GM18873 (cell line): ENCODE results near the gene APBA2.
"Not testable (repeated sequence)": the region's sequence is repeated elsewhere in the genome, so short reads cannot be mapped to it uniquely, and the experiment has no call there.

ENCODE experiments used
- ATAC-seq: cut with Tn5 transposase; IDR thresholded peaks from one replicate; pipeline ENCODE4 v1.9.1; 2021; ENCODE audit warnings: mild to moderate bottlenecking, moderate library complexity, moderate number of reproducible peaks; ENCODE audit not compliant: unreplicated experiment, low FRiP score

Gene APBA2

DNA sequence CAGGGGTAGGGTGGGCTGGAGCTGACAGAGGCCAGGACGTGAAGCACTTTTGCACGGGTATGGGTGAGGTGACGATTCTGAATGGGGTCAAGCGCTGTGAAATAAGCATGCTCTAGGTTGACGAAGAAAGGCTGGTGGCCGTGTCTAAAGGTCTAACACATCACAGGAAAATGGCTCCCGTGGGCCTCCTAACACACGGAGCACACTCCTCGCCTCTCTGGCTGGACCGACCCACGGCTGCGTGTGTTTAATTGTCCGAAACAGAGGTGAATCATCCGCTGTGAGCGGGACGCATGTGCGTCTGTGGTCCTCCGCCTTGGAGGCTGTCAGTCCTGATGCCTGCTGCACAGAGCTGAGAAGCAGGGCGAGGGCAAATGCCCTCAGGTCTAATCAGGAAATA, 253.3 kb downstream of the APBA2 start:
- no peak for ATAC-seq

DNA sequence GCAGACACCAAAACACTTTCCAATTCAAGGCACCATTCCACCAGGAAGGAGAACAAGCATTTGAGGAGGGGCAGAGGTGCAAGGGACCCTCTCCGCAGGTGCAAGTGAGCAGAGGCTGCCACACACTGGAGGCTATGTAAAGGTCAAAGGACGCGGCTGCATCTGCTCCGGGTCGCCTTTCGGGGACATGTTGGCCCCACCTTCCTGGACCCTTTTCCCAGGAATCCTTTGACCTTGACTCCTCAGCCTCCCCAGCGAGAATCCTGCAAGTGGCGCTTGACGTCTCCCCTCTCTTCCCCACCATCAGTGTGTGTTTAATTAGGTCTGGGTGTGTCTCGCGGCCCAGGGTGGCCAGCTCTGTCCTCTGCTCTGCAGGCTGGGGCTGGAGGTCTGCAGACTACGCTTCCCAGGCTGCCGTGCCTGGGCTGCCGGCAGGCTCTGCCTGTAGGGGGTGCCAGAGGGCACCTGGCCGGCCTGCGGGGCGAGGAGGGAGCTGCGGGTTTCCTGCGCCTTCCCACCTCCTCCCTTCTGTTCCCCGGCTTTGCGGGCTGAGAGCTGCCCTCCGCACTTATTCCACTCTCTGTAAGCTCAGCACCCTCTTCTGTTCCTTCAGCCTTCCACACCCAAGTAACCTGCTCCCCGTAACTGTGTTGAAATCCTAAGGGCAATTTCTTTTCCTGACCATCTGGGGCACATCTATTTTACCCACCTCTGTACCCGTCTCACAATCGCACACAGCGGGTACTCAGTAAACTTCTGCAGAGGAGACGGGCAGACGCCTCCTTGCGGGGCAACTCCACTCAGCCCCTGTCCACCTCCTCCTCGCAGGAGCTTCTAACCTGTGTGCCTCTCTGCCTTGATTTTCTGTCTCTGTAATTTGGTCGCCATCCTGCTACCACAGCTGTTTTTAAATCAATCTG, 254.0 kb downstream of the APBA2 start:
- ATAC-seq = no peak

DNA sequence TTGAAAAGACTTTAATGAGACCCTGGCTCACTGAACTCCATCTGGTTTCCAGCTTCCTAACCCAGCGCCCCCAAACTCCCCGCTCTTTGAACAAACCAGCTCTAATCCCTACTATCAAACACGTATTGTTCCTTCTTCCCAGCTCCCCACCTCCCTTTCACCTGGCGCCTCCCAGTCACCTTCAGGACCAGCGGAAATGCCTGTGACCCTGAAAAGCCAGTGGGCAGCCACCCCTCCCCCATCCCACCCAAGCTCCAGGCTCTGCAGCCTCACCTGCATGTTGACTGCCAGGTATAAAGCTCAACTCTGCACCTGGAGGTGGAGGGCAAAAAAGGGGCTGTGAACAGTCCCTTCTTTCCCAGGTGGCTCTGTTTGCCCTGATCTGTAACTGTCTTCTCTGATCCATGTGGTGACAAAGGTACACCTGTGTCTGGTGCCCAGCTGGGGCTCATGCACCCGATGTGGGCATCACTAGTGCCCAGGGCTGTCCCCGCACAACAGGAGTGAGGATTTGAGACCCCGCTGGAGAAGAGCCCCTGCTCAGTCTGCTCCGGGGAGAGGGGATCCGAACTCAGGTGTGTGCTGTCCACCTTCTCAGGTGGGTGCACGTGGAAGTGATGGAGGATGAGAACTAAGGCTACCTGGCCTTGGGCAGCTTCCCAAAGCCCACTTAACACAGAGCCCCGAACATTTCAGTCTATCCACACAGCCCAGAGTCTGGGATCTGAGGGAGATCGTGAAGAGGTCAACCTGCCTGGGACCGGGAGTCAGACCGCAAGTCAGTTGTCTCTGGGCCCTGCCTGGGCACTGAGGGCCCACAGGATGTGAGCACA, 254.9 kb downstream of the APBA2 start:
- no peak for ATAC-seq

DNA sequence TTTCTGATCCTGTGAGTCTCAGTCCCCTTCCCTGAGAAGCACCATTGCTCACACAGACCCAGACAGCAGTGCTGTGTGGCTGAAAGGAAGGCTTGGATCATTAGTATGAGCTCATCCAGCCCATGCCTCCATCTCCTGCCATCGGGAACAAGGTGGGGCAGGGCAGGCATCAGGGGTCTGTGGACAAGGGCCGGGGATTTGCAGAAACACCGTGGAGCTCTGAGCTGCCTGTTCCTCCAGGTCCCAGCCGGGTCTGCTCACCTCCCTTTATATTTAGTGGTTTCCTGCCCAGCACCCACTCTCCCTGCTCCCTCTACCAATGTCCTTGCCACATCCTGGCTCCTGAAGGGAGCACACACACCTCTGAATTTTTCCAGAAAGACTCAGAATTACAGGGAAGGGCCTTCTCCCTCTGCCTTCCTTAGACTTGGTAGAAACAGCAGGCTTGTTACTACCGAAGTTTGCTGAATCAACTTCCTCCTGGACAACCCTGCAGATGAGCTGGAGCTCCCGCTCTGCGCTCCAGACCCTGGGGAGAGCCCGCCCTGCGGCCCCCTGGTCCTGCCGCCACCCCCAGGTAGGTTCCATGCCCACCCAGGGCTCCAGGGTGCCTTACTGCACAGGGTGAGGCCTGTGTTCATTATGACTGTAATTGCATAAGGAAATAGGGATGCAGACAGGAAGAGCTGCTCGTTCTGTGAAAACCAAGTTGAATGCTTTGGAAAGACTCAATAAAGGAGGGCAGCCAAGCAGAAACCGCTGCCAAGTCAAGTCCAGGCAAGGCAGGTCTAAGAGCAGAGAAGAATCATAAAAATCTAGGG, 255.7 kb downstream of the APBA2 start:
- ATAC-seq = no peak

DNA sequence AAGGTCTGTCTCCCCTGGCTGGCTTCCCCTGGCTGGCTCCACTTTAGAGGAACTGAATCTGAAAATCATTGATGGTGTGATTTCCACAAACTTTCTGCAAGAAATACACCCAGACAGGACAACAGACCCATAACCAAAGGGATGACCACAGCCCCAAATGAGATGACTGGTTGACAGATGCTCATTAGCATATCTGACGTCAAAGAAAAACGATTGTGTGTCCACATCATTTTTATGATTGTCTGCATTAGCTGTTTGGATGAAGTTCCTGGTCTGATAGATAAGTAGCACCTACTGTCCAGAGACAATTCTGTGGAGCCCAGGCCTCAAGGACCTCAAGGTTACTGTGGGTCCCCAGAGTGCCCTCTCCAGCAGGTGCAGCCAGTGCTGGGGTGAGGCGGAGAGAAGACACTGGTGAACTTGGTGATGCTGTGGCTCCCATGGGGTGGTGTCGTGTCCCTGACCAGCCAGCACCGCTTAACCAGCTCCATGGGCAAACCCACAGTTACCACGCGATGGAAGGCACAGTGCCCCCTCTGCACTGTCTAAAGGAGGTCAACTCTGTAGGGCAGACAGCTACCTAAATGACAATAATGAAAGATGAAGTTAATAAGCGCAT, 256.5 kb downstream of the APBA2 start:
- no peak for ATAC-seq

DNA sequence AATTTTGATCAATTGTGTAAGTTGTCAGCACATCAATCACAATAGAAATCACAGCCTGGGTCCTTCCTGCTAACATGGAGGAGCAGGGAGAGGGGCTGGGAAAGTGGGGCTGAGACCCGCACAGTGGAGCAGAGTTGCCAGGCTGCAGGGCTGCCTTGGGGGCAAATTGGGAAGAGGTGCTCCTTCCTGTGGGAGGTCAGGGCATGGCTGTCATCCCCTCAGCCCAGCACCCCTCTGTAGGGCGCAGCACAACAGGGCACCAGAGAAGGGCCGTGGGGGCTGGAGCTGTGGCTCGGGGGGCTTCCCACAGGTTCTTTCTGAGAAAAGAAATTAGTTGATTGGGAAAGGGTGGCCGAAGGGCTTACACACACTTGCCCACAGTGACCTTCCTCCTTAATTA, 257.5 kb downstream of the APBA2 start:
- ATAC-seq = no peak

DNA sequence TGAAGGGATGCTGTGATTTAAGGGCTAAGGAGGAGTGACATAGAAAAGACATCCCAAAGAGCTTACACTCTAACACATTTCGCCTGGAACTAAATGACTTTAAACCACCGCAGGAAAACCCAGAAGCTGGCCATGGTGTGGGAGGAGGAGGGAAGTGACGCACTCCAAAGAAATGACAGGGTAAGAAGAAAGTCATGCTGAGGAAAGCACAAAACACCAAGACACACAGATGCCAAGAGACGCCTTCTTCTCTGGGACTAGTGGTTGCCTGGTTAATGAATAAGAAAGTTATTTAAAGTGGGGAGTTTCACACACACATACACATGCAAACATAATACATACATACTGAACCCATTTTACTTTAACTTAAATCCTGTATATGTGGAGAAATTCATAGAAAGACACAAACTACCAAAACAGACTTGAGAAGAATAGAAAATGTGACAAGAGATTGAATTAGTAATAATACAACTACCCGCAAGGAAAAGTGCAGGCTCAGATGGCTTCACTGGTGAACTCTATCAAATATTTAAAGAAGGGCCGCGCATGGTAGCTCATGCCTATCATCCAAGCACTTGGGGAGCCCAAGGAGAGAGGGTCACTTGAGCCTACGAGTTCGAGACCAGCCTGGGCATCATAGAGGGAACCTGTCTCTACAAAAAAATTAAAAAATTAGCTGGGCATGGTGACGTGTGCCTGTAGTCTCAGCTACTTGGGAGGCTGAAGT, 258.3 kb downstream of the APBA2 start:
- ATAC-seq = peak; percentile 66

DNA sequence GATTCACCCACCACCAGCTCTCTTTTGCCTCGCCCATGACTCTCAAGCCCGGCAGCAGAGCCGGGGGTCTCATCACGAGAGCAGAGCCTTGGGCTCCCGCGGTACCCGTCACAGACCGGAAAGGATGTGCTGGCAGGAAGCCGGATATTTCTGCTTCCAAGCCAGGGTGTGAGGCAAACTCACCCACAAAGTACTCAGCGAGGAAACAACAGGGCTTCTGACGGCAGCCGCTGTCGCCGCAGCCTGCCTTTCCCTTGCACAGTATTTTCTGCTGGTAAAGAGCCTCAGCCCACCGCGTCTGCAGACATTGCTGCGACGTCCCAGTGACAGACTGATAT, 263.9 kb downstream of the APBA2 start:
- no peak for ATAC-seq

DNA sequence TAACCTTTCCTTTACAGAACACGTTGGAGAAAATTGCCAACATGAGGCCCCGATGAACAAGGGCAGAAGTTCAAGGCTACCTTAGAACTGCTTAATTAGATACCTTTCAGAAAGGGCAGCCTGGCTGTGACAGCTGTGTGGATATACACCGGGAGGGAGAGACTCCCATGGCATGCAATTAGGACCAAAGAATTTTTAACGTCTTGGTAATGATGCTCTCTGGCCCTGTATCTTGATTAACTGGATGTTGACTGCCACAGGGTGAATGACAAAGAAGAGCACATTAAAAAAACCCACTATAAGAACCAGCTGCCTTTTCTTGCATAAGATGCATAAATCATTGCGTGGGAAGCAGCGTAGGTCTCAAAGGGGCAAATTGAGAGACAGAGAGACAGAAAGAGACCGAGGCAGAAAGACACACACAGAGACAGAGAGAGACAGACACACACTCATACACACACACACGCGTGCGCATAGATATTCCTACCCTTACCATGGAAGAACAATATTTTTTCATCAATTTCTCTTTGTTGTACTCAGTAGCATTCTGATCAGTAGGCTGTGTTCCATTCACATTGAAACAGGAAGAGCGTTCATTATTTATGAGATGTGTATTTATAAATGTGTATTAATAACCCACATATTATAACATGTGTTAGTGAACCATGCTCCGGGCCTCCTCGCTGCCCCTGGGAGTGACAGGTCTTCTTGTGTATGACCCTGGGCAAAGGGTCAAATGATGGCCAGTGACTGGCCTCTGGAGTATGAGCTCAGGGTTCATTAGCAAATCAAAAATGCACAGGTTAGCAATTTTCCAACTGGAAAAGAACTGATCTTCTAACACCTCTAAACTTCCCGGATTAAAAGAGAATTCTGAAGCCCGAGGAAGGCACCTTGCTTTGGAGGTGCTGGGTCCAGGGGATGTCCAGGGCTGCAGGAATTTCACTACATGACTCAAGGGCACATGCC, 265.0 kb downstream of the APBA2 start:
- ATAC-seq = no peak

DNA sequence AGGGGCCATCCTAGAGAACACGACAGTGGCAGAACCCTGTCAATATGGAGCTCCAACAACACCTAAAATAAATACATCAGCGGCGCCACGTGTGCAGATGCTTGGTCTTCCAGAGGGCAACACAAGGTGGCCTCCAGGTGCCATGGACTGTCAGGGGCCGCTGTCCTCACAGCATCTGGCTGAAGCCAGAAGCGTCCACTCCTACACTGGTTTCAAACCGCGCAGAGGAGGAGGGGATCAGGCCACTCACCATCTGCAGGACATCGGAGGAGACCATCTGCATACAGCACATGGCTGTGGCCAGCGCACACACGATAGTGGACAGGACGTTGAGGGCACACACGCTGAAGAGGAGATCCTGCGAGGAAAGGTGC, 265.7 kb downstream of the APBA2 start:
- no peak for ATAC-seq

DNA sequence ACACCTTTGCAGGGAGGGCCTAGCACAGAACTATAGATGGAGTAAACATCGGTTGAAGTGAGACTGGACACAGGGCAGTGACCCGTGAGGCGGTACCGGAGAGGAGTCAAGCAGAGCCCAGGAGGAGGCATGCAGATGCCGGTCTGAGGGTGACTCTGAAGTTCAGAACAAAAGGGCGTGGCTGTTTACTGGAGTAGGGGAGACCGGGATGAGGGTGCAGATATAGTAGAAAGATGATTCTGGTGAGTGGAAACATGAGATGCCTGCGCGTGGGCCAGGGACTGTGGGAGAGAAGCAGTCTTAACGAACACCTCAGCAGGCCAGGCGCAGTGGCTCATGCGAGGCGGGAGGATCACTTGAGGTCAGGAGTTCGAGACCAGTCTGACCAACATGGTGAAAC, 270.7 kb downstream of the APBA2 start:
- no peak for ATAC-seq

DNA sequence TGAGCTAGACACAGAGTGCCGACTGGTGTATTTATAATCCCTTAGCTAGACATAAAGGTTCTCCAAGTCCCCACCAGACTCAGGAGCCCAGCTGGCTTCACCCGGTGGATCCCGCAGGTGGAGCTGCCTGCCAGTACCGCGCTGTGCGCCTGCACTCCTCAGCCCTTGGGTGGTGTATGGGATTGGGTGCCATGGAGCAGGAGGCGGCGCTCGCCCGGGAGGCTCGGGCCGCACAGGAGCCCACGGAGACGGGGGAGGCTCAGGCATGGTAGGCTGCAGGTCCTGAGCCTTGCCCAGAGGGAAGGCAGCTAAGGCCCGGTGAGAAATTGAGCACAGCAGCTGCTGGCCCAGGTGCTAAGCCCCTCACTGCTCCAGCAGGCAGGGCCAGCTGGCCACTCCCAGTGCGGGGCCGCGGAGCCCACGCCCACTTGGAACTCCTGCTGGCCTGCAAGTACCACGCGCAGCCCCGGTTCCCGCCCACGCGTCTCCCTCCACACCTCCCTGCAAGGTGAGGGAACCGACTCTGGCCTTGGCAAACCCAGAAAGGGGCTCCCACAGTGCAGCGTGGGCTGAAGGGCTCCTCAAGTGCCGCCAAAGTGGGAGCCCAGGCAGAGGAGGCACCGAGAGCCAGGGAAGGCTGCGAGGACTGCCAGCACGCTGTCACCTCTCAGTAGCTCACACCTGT, 274.1 kb downstream of the APBA2 start:
- ATAC-seq = no peak

DNA sequence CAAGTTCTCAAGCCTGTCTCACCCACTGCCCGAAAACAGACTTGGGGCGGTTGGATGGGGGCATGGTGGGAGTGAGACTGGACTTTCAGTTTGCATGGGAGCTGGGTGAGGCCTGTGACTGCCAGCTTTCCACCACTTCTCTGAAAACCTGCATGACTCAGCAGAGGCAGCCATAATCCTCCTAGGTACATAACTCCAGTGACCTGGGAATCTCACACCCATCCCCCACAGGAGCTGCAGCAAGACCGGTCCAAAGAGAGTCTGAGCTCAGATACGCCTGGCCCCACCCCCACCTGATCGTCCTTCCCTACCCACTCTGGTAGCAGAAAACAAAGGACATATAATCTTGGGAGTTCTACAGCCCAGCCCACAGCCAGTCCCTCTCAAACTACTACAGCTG, 276.6 kb downstream of the APBA2 start:
- no peak for ATAC-seq

DNA sequence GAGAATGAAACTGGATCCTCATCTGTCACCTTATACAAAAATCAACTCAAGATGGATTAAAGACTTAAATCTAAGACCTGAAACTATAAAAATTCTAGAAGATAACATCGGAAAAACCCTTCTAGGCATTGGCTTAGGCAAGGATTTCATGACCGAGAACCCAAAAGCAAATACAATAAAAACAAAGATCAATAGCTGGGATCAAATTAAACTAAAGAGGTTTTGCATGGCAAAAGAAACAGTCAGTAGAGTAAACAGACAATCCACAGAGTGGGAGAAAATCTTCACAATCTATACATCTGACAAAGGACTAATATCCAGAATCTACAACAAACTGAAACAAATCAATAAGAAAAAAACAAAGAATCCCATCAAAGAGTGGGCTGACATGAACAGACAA, 281.3 kb downstream of the APBA2 start:
- ATAC-seq = not testable (repeated sequence)
